GM18526 (cell line): Measurements from ENCODE around the gene MAD2L1BP.

Experiments used
- POLR2A ChIP-seq: IDR thresholded peaks from 3 replicates; pipeline ENCODE4 v1.6.1; 2011; ENCODE audit not compliant: insufficient read length; ENCODE audit errors: extremely low read depth

Gene MAD2L1BP

DNA sequence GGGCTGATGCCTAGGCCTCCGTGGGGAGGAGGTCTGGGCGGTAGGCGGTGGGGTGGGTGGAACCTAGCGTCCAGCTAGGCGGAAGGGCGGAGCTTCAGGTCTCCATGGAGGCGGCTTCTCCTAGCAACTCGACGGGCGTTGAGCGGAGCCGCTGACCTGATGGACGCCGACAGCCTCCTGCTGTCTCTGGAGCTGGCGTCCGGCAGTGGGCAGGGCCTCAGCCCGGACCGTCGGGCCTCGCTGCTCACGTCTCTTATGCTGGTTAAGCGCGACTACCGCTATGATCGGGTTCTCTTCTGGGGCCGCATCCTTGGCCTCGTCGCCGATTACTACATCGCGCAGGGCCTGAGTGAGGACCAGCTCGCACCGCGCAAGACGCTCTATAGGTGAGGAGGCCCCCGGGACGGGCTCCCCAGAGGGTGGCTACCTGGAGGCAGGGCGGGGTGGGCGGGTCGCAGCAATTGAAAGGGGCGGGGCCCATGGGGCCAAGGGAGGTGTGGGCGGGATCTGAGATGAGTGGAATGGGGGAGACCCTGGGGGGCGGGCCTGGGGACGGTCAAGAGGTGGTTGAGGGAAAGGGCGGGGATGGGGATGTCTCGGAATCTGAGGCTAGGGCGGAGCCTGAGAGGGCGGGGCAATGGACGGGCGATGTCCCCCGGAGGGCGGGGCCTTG lies 9.4 kb downstream of the MAD2L1BP start, which contains the start of gene RSPH9:
Gene RSPH9 (plus strand): TSS at position 97 of the 673 bp plus-strand sequence. CDS start 63 bp downstream, at position 160.
- no peak for TF ChIP-seq POLR2A

DNA sequence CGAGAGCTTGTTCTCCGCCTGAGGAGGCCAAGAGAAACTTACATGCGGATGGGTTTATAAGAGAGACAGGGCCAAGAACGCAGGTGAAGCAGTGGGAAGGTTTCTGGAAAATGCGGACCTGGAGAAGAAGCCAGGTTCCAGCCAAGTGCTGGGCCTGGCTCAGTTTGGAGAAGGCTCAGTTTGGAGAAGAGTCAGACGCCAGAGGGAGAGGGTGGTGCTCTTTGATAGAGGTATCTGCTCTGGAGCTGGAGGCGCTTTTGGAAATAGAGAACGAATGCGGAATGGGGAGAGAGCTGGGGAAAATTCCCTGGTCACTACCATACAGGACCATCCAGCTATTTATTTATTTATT lies 9.9 kb downstream of the MAD2L1BP start:
- TF ChIP-seq POLR2A: no peak

DNA sequence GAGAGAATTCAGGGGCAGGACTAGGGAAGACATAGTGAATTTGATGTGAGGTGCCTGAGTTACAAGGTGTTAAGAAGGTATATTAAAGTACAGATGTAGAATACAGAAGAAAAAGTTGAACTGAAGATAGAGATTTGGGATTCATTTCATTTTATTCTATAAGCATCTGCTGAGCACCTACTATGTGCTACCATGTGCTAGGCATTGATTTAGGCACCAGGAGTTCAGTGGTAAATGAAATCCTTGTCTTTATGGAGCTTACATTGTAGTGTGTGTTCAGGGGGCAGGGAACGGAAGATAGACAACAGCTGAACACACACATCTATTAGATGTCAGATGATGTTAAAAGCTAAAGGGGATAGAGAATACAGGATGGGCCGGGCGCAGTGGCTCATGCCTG lies 12.0 kb downstream of the MAD2L1BP start:
- TF ChIP-seq POLR2A: no peak

DNA sequence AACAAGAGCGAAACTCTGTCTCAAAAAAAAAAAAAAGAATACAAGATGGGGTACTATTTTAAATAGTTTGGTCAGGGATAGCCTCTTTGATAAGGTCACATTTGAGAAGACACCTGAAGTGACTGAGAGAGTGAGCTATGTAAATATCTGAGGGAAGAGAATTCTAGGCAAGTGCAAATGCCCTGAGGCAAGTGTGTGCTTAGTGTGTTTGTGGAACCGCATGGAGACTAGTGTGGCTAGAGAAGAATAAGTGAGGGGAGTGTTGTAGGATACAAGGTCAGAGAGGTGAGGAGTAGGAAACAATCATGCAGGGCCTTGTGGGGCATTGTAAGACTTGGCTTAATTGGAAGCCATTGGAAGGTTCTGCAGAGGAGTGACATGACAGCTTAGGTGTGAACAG lies 12.6 kb downstream of the MAD2L1BP start:
- TF ChIP-seq POLR2A: no peak

DNA sequence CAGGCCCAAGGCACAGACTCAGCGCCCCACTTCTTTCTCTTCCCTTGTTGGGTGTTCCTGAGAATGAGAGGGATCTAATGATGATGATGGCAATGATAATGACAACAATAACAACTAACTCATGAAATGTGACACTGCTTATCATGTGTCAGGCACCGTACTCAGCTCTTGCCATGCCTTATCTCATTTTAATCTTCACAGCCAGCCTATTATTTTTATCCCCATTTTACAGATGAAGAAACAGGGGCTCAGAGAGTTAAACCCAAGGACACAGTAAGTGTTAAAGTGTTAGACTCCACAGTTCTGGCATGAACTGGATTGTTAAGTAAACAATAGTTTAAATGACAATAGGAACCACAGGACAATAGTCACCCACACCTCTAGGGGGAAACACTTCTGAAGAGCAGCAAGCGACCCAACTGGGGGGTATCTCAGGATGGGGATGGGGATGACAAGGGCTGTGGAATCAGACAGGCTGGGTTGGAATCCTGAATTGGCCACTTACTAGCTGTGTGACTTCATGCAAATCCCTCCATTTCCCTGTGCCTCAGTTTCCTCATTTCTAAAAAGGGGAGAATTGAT lies 21.7 kb downstream of the MAD2L1BP start:
- no peak for TF ChIP-seq POLR2A

DNA sequence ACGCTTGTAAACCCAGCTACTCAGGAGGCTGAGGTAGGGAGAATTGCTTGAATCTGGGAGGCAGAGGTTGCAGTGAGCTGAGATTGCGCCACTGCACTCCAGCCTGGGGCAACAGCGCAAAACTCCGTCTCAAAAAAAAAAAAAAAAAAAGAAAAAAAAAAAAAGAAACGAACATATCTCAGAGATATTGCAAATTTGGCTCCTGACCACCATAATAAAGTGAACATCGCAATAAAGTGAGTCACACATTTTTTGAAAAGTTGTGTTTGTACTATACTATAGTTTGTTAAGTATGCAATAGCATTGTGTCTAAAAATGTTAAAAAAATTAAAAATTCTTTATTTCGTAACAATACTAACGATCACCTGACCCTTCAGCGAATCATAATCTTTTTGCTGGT lies 22.5 kb downstream of the MAD2L1BP start:
- TF ChIP-seq POLR2A: no peak

DNA sequence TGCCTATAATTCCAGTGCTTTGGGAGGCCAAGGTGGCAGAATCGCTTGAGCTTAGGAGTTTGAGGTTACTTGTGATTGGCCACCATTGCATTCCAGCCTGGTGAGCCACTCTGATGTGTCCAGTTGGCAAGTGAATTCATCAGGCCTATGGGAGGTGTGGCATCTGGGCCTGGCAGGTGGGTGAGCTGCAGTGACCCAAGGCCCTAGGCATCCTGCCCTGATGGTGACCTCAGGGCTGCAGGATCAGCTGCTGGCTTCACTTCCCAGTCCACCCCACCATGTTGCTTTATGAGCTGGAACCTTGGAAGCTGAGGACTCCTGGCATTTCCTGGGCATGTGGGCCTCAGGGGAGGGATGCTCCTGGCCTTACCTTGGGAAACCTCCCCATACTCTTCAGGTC lies 29.7 kb downstream of the MAD2L1BP start:
- no peak for TF ChIP-seq POLR2A

DNA sequence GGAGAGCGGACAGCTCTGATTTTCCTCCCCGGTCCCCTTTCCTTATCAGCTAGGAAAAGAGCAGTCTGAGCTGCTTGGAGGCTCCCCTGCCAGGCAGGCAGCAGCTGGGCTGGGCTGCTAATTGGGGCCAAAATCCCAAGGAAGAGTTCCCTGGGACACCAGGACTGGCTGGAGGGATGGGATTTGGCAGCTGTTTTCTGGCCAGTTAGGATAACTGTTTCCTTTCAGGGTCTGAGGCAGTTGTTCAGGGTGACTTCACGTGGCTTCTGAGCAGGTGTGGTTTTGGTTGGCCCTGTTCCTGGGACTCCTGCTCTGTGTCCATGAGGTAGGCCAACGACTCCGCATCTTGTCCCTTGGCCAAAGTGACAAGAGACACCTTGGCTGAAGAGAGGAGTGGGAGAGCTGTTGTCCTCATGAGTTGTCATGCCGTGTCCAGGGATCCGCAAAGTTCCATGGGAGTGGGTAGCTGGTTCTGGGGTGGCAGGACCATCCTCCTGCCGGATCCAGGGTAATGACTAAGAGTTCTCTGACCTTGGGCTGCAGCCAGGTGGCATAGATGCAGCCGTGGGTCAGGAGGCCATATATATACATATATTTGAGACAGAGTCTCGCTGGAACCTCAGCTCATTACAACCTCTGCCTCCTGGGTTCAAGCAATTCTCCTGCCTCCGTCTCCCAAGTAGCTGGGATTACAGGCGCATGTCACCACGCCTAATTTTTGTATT lies 30.7 kb downstream of the MAD2L1BP start:
- no peak for TF ChIP-seq POLR2A

DNA sequence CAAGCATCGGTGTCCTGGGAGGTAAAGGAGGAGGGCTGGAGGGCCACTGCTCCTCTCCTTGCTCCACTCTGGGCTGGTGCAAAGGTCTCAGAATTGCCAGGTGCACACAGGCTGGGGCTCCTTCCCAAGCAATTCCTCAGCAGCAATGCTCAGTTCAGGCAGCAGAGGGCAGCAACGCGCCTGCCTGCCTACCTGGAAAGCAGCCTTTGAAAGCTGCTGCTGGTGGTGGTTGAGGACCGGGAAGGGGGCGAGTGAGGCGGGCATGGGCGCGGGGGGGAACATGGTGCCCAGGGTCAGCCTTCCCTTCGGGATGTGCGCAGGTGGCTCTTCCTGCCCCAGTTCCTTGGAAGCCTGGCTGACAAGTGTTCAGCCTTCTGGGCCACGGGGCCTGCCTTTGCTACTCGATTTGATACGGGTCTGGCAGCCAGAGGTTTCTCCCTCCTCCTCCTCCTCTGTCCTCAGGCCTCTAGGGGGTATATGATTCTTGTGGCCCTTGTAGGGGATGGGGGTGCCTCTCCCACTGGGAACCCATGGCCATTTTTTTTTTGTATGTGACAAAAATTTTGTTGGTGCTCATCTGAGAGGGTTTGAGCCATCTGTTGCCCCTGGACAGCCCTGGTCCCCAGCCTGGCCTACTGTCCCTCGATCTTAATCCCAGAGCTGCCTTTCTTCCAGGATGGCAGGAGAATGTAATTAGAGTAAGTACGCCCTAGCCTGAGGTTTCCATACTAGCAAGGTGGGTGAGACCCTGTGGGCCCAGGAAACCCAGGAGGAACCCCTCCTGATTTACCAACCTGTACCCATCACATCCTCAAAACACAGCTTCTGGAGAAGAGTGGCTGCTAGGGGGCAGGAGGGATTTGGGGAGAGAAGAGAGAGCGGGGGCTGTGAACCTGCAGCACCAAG lies 31.9 kb downstream of the MAD2L1BP start:
- TF ChIP-seq POLR2A: no peak

DNA sequence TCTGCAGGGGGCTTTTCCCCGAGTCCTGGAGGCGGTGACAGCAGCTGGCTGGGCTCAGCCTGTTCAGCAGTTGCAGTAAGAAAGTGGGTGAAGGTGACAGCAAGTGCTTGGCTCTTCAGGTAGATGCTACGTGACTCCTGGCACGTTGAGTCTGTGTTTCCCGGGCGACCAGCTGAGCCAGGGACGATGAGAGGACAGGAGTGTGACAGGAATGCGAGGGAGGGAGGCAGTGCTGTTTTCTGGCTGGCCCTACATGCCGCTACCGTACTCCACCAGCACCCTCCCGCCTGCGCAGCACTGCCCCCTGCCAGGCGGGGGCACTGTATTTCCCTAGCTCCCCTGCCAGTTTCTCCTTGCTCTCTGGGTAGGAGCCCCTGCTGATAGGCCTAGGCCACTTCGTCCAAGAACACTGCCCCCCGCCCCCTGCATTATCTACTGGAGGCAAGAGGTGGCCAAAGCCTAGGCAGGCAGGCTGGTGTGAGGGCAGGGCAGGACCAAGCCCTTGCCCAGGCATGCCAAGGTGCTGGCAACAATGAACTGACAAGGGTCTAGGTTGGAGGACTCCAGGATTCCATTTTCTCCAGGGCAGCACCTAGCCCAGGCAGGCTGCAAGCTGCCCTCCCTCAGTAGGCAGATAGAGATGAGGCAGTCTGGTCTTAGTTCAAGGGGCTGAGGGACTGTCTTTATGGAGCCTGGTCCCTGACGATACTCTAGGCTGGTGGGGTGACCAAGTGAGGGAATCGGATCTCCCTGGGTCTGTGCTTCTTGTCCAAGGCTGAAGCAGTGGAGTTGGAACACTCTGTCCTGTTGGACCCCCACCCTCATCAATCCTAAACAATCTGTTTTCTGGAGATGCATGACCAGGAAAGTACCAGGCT lies 32.8 kb downstream of the MAD2L1BP start:
- no peak for TF ChIP-seq POLR2A

DNA sequence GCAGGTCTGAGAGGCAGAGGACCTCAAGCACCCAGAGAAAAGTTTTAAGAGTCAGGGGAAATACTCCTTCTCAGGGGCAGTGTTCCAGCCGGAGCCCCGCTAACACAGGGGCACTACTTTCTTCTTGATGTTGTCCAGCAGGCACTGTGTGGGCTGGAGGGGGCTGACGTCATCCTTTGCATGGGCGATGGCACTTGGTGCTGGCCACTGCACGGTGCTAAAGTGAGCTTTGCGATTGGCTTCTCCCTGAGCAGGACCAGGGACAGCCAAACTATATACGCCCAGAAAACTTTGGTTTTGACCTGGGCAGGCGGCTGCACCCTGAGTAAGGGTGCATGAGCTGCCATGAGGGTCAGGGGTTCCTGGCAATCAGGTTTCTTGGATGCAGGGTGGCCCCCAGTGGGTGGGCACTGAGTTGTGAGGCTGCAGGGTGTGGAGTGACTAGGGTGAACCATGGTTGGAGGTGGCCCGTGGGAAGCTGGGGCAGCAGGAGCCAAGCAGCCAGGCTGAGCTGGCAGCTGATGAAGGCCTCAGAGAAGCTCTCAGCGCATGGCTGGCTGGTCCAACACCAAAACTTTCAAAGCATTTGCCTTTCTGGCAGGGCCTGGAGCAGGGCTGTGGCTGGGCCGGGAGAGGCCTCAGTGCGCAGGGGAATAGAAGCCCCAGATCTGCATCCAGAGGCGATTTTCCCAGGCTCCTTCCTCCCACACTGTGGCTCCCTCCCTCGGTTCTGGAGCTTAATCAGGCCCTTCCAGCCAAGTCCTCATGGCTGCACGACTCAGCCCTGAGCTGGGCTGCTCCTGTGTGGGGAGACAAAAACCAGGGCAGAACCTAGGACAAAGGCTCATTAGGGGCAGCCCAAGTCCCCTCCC lies 33.6 kb downstream of the MAD2L1BP start:
- no peak for TF ChIP-seq POLR2A

DNA sequence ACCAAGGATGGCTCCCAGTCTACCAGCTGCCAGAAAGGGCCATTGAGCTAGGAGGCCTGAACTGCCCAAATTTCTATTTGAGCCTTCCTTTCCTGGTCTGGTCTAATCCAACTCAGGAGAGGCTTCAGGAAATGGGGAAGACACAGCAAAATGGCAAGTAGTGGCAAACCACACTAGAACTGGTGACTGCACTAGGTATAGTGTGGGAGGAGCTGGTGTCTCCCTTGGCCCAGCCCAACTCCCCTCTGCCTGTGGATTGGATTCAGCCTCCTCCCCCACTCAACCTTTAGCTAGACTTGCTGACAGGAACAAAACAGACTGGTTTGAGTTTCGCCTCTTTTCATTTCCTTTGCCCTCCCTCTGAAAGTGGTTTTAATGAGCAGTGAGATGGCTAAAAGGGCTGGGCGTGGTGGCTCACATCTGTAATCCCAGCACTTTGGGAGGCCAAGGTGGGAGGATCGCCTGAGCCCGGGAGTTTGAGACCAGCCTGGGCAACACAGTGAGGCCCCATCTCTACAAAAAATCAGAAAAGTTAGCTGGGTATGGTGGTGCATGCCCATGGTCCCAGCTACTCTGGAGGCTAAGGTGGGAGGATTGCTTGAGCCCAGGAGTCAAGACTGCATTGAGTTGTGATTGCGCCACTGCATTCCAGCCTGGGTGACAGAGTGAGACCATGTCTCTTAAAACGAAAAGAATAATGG lies 34.4 kb downstream of the MAD2L1BP start:
- TF ChIP-seq POLR2A: no peak

DNA sequence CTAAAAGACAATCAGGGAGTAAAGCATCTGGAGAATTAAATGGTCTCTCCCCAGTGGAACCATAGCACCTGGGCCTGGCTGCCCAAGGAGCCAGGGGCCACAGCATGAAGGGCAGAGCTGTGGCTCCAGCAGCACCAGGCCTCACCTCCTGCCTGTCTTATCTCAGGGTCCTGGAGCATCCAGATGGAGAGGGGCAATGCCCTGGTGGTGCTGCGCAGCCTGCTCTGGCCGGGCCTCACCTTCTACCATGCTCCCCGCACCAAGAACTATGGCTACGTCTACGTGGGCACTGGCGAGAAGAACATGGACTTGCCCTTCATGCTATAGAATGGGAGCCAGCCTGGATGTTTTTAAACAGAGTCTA lies 35.0 kb downstream of the MAD2L1BP start:
- TF ChIP-seq POLR2A: no peak
